ENCODE results near the gene NKX3-2.
A peak's percentile ranks its signal among the peaks of the same experiment; 100 is the strongest.

Gene NKX3-2

GRCh38 chr4:13537011-13537831, 7.1 kb downstream of the NKX3-2 start:
- Histone ChIP-seq H4K8ac (ENCODE audit: low read length) (no peak overlapping the region), H3K9me3 (ENCODE audit: control insufficient read depth, low read length) (peaks cover 4% of the 10 kb centered on the region), H4K91ac (ENCODE audit: low read length) (no peak overlapping the region), H3K23ac (ENCODE audit: low read length in 2 of 2) (no peak overlapping the region), H3K27me3 (ENCODE audit: control insufficient read depth in 1 of 2, insufficient read depth in 1 of 2, low read length in 2 of 2) (peaks cover 99 to 100% of the 10 kb centered on the region in 2 experiments), H2BK15ac (ENCODE audit: low read depth, poor library complexity, severe bottlenecking) (no peak overlapping the region), H3K18ac (ENCODE audit: low read depth in 1 of 2, low read length in 2 of 2) (no peak overlapping the region), H2AFZ (ENCODE audit: low read depth, low read length) (no peak overlapping the region), H3K14ac (ENCODE audit: low read length in 2 of 2) (no peak overlapping the region), H3K4me3 (ENCODE audit: insufficient read depth in 1 of 2, low read depth in 1 of 2, low read length in 2 of 2) (no peak overlapping the region), H3K4me1 (ENCODE audit: control insufficient read depth, insufficient read depth, low read depth, low read length) (peaks cover 11% of the 10 kb centered on the region), H3K4me2 (ENCODE audit: low read length, poor library complexity, severe bottlenecking) (no peak overlapping the region), H2BK5ac (ENCODE audit: low read depth, low read length, poor library complexity, severe bottlenecking) (no peak overlapping the region), H2AK5ac (ENCODE audit: low read length, severe bottlenecking) (no peak overlapping the region), H3K4ac (ENCODE audit: low read depth in 1 of 2, low read length in 2 of 2) (no peak overlapping the region), H2BK12ac (ENCODE audit: low read length in 2 of 2) (no peak overlapping the region), H2BK120ac (ENCODE audit: low read depth, low read length) (no peak overlapping the region), H3K27ac (ENCODE audit: low read length, poor library complexity, severe bottlenecking) (no peak overlapping the region), H3K36me3 (ENCODE audit: control insufficient read depth in 1 of 2, insufficient read depth in 2 of 2, low read depth in 1 of 2, low read length in 2 of 2) (no peaks in the 10 kb centered on the region), H3K9ac (ENCODE audit: low read length) (no peak overlapping the region), H3K79me1 (replicated peaks; ENCODE audit: low read length, poor library complexity, severe bottlenecking) (no peaks in the 10 kb centered on the region)
- no peak for DNase-seq
- WGBS: 29% methylated on average over 30 of the region's 34 CpGs

DNA sequence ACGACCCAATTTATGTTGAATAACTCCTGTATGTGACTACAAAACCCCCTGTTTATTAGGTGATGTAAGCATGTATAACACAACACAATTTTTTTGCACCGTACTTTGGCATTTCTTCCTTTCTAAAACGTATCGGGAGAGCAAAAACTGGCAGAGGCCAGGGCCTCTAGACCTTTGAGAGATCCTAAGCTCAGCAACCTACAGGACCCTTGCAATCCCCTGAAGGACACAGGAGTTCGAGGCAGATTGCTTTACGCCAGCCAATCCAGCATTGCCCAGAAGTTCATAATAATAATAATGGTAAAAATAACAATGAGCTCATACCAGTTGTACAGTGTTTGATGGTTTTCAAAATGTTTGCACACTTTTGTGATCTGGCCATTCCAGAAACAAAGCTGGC, 7.7 kb downstream of the NKX3-2 start:
- 65% methylated on average over 4 of the region's 6 CpGs for WGBS

DNA sequence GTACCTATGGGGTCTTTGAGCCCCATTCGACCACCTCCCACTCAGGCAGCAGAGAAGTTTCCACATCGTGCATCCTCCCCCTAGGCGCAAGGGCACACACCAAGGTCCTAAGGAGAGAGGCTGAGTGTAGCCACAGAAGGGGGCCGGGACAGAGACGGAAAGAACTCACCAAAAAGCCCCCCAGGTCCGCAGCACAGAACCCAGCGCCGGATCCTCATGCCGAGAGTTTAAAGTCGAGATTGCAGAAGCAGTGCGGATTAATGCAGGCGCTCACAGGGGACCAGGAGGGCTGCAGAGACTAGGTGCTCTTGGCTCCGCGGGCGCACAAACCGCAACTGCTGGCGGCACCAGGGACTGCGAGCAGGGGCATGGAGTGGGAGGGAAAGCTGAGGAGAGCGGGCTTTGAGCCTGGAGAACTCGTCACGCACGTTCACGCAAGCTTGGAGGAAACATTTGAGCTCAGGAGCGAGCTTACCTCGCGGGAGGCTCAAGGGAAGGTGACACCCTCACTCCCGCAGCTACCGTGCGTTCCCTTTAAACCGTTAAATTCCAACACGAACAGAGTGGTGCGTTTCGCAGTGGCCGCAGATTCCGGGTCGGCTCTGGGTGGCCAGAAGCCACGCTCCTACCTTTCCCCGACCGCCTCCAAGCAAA, 8.5 kb downstream of the NKX3-2 start:
- Histone ChIP-seq H3K79me1 (replicated peaks; ENCODE audit: low read length, poor library complexity, severe bottlenecking) (no peaks in the 10 kb centered on the region), H2AFZ (ENCODE audit: low read depth, low read length) (no peak overlapping the region), H3K14ac (ENCODE audit: low read length in 2 of 2) (no peak overlapping the region), H3K9me3 (ENCODE audit: control insufficient read depth, low read length) (peaks cover 4% of the 10 kb centered on the region), H3K4me3 (ENCODE audit: insufficient read depth in 1 of 2, low read depth in 1 of 2, low read length in 2 of 2) (no peak overlapping the region), H3K18ac (ENCODE audit: low read depth in 1 of 2, low read length in 2 of 2) (no peak overlapping the region), H3K4ac (ENCODE audit: low read depth in 1 of 2, low read length in 2 of 2) (no peak overlapping the region), H2AK5ac (ENCODE audit: low read length, severe bottlenecking) (no peak overlapping the region), H2BK12ac (ENCODE audit: low read length in 2 of 2) (no peak overlapping the region), H2BK120ac (ENCODE audit: low read depth, low read length) (no peak overlapping the region), H3K23ac (ENCODE audit: low read length in 2 of 2) (peak overlapping the region in 1 of 2 experiments; percentile 32), H2BK5ac (ENCODE audit: low read depth, low read length, poor library complexity, severe bottlenecking) (no peak overlapping the region), H2BK15ac (ENCODE audit: low read depth, poor library complexity, severe bottlenecking) (no peak overlapping the region), H3K27me3 (ENCODE audit: control insufficient read depth in 1 of 2, insufficient read depth in 1 of 2, low read length in 2 of 2) (peaks cover 99 to 100% of the 10 kb centered on the region in 2 experiments), H3K27ac (ENCODE audit: low read length, poor library complexity, severe bottlenecking) (no peak overlapping the region), H3K9ac (ENCODE audit: low read length) (no peak overlapping the region), H4K8ac (ENCODE audit: low read length) (no peak overlapping the region), H4K91ac (ENCODE audit: low read length) (no peak overlapping the region), H3K4me2 (ENCODE audit: low read length, poor library complexity, severe bottlenecking) (no peak overlapping the region), H3K36me3 (ENCODE audit: control insufficient read depth in 1 of 2, insufficient read depth in 2 of 2, low read depth in 1 of 2, low read length in 2 of 2) (no peaks in the 10 kb centered on the region), H3K4me1 (ENCODE audit: control insufficient read depth, insufficient read depth, low read depth, low read length) (peaks cover 9% of the 10 kb centered on the region)
- no peak for DNase-seq
- WGBS: 6% methylated on average over 38 of the region's 39 CpGs

More for the DNA sequence above, 7.7 kb downstream of the NKX3-2 start:
- Histone ChIP-seq H3K9me3 (ENCODE audit: control insufficient read depth, low read length) (peaks cover 4% of the 10 kb centered on the region), H3K4me1 (ENCODE audit: control insufficient read depth, insufficient read depth, low read depth, low read length) (peaks cover 5% of the 10 kb centered on the region), H3K4ac (ENCODE audit: low read depth in 1 of 2, low read length in 2 of 2) (no peak overlapping the region), H4K8ac (ENCODE audit: low read length) (no peak overlapping the region), H3K4me3 (ENCODE audit: insufficient read depth in 1 of 2, low read depth in 1 of 2, low read length in 2 of 2) (no peak overlapping the region), H3K14ac (ENCODE audit: low read length in 2 of 2) (no peak overlapping the region), H2AFZ (ENCODE audit: low read depth, low read length) (no peak overlapping the region), H2BK120ac (ENCODE audit: low read depth, low read length) (no peak overlapping the region), H3K79me1 (replicated peaks; ENCODE audit: low read length, poor library complexity, severe bottlenecking) (no peaks in the 10 kb centered on the region), H3K4me2 (ENCODE audit: low read length, poor library complexity, severe bottlenecking) (no peak overlapping the region), H3K23ac (ENCODE audit: low read length in 2 of 2) (no peak overlapping the region), H2BK5ac (ENCODE audit: low read depth, low read length, poor library complexity, severe bottlenecking) (no peak overlapping the region), H2BK12ac (ENCODE audit: low read length in 2 of 2) (no peak overlapping the region), H3K18ac (ENCODE audit: low read depth in 1 of 2, low read length in 2 of 2) (no peak overlapping the region), H3K27me3 (ENCODE audit: control insufficient read depth in 1 of 2, insufficient read depth in 1 of 2, low read length in 2 of 2) (peaks cover 99 to 100% of the 10 kb centered on the region in 2 experiments), H4K91ac (ENCODE audit: low read length) (no peak overlapping the region), H2AK5ac (ENCODE audit: low read length, severe bottlenecking) (no peak overlapping the region), H3K27ac (ENCODE audit: low read length, poor library complexity, severe bottlenecking) (no peak overlapping the region), H2BK15ac (ENCODE audit: low read depth, poor library complexity, severe bottlenecking) (no peak overlapping the region), H3K36me3 (ENCODE audit: control insufficient read depth in 1 of 2, insufficient read depth in 2 of 2, low read depth in 1 of 2, low read length in 2 of 2) (no peaks in the 10 kb centered on the region), H3K9ac (ENCODE audit: low read length) (no peak overlapping the region)
- no peak for DNase-seq

DNA sequence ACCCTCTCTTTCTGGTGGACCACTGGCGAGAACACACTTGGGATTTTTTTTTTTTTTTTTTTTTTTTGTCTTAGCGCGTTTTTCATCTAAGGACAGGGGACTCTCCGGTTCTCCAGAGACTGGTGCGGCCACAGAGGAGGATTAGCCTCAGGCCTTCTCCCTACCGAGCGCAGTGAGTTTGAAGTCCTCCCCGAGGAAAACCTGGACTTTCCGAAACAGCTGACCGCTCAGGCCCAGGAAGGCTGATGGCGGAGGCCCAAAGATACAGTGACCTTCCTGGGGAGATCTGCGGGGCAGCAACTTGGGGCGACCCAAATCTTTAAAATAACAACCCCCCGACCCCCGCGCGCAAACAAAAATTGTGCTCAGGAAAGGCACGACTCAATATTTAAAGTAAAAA, 9.2 kb downstream of the NKX3-2 start:
- no peak overlapping the region for H3K4ac ChIP-seq (ENCODE audit: low read depth in 1 of 2, low read length in 2 of 2)
- H3K18ac ChIP-seq (ENCODE audit: low read depth in 1 of 2, low read length in 2 of 2): no peak overlapping the region
- no peak overlapping the region for H2AK5ac ChIP-seq (ENCODE audit: low read length, severe bottlenecking)
- H3K4me1 ChIP-seq (ENCODE audit: control insufficient read depth, insufficient read depth, low read depth, low read length): peaks cover 9% of the 10 kb centered on the region
- H3K36me3 ChIP-seq (ENCODE audit: control insufficient read depth in 1 of 2, insufficient read depth in 2 of 2, low read depth in 1 of 2, low read length in 2 of 2): no peaks in the 10 kb centered on the region
- H3K14ac ChIP-seq (ENCODE audit: low read length in 2 of 2): no peak overlapping the region
- no peak overlapping the region for H3K4me2 ChIP-seq (ENCODE audit: low read length, poor library complexity, severe bottlenecking)
- H2AFZ ChIP-seq (ENCODE audit: low read depth, low read length): no peak overlapping the region
- peaks cover 4% of the 10 kb centered on the region for H3K9me3 ChIP-seq (ENCODE audit: control insufficient read depth, low read length)
- no peak overlapping the region for H4K8ac ChIP-seq (ENCODE audit: low read length)
- 11% methylated on average over 18 of the region's 18 CpGs for WGBS
- no peaks in the 10 kb centered on the region for H3K79me1 ChIP-seq (replicated peaks; ENCODE audit: low read length, poor library complexity, severe bottlenecking)
- no peak overlapping the region for H3K9ac ChIP-seq (ENCODE audit: low read length)
- no peak overlapping the region for H4K91ac ChIP-seq (ENCODE audit: low read length)
- peaks cover 99 to 100% of the 10 kb centered on the region in 2 experiments for H3K27me3 ChIP-seq (ENCODE audit: control insufficient read depth in 1 of 2, insufficient read depth in 1 of 2, low read length in 2 of 2)
- H2BK120ac ChIP-seq (ENCODE audit: low read depth, low read length): no peak overlapping the region
- H2BK15ac ChIP-seq (ENCODE audit: low read depth, poor library complexity, severe bottlenecking): no peak overlapping the region
- H3K4me3 ChIP-seq (ENCODE audit: insufficient read depth in 1 of 2, low read depth in 1 of 2, low read length in 2 of 2): no peak overlapping the region
- DNase-seq: no peak
- H2BK5ac ChIP-seq (ENCODE audit: low read depth, low read length, poor library complexity, severe bottlenecking): no peak overlapping the region
- H3K27ac ChIP-seq (ENCODE audit: low read length, poor library complexity, severe bottlenecking): no peak overlapping the region
- no peak overlapping the region for H3K23ac ChIP-seq (ENCODE audit: low read length in 2 of 2)
- no peak overlapping the region for H2BK12ac ChIP-seq (ENCODE audit: low read length in 2 of 2)
